HG03159 (cell line): ENCODE results near the gene SWI5.

Experiments used
- ATAC-seq: cut with Tn5 transposase; IDR thresholded peaks from one replicate; pipeline ENCODE4 v1.9.1; 2021; ENCODE audit warnings: mild to moderate bottlenecking, moderate library complexity; ENCODE audit not compliant: unreplicated experiment

SWI5 gene

GRCh38 chr9:128251732-128252100, 24.4 kb upstream of the SWI5 start:
- no peak for ATAC-seq

GRCh38 chr9:128252317-128253139, 23.5 kb upstream of the SWI5 start:
- ATAC-seq = no peak

GRCh38 chr9:128253140-128253990, 22.7 kb upstream of the SWI5 start:
- no peak for ATAC-seq

DNA sequence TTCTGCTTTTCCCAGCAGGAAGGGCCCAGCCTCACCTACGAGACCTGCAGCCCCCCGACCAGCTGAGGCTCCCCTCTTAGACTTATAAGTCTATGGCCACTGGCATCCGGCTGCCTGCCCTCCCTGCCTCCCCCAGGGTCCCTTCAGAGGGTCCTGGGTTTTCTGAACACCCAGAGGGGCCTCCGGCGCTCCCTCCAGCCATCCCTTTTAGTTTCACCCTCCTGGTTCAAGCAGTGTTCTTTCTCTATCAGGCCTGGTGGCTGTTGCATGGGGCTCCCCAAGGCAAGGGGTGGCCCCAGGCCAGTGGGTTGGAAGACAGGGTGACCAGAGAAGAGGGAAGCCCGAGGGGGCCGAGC, 22.1 kb upstream of the SWI5 start:
- no peak for ATAC-seq

DNA sequence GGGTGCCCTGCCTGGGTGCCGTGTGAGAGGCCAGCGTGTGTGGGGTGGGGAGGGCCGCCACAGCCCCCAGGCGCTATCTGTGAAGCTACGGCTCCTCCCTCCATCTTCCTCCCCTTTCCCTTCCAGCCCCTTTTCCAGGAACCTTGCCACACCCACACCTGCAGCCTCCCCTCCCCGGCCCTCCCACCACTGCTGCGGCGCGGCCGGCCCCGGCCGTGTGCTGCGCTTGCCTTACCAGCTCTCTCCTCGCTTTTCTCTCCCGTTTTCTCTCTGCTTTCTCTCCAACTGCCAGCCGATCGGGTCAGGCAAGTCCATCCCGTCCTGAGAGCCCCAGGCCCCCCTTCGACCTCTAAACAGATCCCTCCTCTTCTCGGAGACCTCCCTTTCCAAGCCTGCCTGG, 21.7 kb upstream of the SWI5 start:
- no peak for ATAC-seq

- ATAC-seq = no peak
Measured at GRCh38 chr9:128254855-128255759, 21.0 kb upstream of the SWI5 start.

DNA sequence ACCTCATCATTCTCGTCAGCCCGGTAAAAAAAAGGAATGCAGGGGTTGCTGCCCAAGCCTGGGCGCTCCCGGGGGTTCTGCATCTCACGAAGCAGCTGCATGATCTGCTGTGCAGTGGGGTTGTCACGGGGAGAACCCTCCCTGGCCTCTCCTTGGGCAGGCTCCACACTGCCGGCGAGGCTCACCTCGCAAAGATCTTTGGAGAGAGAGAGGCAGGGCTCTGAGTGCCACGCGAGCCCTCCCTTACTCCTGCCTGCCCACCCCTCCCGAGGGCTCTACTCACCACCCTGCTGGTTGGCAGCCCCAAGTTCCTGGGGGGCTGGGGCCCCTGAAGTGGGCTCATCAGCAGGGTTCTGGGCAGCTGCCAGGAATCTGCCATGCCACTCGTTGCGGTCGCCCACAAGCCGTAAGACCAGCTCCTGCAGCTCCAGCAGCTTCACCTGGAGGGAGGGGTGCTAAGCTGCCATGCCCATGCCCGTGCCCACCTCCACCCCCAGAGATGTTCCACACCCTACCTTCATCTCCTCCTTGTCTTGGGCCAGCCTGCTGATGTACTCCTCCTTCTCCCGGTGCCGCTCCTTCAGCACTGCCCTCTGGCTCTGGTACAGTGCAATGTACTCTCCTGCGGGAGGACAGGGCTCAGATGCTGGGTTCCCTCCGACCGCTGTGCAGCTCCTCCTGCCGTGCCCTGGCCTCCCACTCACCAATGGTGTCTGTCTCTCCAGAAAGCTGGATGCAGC, 18.8 kb upstream of the SWI5 start:
- no peak for ATAC-seq

- ATAC-seq = no peak
Measured at GRCh38 chr9:128257907-128258306, 18.2 kb upstream of the SWI5 start.

DNA sequence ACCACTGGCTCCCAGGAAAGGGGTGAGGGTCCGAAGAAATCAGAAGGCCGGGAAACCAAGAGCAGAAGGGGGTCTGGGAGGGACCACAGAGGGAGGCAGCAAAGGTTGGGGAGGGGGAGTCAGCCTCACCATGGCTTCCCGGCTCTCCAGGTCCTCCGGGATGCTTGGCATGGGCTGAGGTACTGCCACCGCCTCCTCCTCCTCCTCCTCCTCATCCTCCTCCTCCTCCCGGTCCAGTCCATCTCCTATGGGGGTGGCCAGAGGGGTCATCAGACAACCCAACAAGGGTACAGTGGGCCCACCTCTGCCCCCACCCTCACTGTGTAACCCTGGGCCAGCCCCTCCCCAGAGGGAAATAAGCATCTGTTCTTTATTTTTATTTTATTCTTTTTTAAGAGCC, 17.8 kb upstream of the SWI5 start:
- no peak for ATAC-seq

DNA sequence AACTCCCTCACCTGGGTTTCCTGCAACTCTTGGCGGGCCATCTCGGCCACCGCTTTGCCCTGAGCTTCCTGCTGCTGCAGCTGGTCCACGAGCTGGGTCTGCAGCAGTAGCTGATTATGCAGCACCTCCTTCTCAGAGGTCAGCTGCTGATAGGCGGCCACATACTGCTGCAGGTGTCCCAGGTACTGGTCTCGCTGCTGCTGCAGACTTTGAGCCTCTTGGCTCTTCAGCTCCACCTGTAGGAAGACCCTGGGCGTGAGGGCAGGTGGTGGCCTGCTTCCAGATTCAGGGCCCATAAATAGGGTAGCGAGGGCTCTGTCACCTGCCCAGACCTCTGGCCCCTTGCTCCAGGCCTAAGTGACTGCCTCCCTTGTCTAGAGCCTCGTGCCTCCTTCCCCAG, 16.9 kb upstream of the SWI5 start:
- ATAC-seq = no peak

- no peak for ATAC-seq
Measured at GRCh38 chr9:128260340-128260739, 15.7 kb upstream of the SWI5 start.

DNA sequence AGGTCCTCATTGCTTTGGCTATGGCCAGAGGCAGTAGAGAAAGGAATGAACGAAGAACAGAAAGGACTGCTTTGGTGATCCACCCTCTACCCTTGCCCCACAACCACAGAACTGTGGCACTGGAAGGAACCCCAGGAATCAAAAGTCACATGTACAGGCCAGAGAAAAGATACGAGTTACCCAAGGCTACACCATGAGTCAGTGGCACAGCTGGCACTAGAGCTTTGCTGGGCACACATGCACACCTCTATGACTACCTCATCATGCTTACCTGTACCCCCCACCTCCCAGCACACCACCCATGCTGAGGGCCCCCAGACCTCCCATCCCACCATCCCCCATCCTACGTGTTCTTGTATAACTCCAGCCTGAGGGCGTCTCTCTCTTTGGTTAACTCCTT, 13.4 kb upstream of the SWI5 start:
- ATAC-seq = no peak

DNA sequence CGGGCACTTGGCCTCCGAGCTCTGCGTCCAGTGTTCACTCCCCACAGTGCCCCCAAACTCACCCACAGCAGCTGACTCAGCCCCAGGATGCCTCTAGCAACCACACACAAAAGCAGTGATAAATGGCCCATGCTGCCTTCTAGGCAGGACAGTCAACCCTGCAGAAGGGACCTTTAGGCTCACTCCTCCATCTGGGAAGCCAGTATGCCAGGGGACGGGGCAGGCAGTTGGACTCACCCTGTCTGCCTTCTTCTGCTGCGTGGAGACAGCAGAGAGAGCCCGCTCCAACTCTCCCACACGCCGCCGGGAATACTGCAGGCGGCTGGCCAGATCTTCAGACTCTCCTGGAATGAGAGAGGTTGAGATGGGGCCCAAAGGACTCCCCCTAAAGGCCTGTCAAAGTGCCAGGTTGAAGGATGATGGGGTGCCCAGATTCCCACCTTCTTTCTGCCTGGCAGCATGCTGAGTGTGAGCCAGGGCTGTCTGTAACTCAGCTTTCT, 10.7 kb upstream of the SWI5 start:
- no peak for ATAC-seq

GRCh38 chr9:128266868-128267590, 9.0 kb upstream of the SWI5 start:
- ATAC-seq = no peak

DNA sequence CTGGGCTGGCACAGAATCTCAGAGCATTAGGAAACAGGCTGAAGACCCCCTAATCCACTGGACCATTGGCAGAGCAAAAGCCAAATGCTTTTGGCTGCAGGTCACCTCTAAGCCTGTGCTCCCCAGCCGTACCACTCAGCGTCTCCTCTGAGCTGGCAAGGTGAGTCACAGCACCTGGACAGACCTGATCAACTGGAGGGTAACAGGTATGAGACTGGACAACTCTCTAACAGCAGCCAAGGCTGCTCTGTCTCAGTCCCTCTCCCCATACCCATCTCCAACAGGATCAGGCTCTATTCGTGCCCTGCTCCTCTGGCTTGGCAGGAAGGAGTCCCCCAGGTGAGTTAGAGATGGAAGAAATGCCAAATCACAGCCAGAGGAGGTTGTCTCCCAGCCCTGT, 5.0 kb upstream of the SWI5 start:
- ATAC-seq = no peak

- ATAC-seq = no peak
Measured at GRCh38 chr9:128271512-128271911, 4.6 kb upstream of the SWI5 start.

- no peak for ATAC-seq
Measured at GRCh38 chr9:128274245-128274644, 1.8 kb upstream of the SWI5 start.

DNA sequence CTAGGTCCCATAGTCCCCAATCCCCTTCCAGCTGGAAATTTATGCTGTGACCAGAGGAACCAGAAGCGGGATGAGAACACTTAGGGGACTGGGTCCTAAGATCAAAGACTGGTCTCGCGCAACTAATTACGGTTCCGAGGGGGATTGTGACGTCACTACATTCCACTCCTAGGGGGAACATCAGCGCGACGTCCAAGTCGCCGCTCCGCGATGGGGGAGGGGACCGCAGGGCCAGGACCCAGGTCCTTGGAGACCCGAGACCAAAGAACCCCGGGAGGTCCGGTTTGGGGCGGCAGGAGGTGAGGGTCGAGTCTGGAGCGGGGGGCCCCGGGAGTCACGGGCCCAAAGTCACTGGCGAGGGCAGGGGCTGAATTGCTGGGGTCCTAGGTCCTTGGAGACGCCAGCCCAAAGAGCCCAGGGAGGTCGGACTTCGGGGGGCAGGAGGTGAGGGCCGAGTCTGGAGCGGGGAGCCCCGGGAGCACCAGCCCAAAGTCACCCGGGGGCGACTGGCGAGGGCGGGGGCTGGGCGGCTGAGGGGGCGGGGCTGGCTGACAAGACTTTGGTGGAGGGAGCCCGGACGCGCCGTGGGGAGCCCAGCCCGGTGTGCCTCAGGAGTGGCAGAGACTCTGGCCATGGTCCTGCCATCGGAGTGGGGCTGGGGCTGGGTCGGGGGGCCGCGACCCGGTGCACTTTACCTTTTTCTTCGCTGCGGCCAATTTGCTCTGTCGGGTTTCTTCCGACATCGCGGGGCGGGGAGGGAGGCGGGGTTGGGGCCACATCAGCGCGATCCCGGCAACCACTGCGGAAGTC, 673 bp upstream of the SWI5 start, which contains the start of gene GOLGA2:
Gene GOLGA2 (minus strand): TSS at position 810 of the 810 bp plus-strand sequence. CDS start 31 bp downstream, at position 779.
- peak; percentile 47 for ATAC-seq
